Inferior parietal cortex (tissue), 1 donor: Measurements from ENCODE around the gene NOL4.
"Not testable (repeated sequence)": the region's sequence is repeated elsewhere in the genome, so short reads cannot be mapped to it uniquely, and the experiment has no call there.

Experiments
- DNase-seq: peaks from one replicate; pipeline ENCODE4 v3.0.0-alpha.2; 2016; ENCODE audit errors: extremely low spot score

Gene NOL4

GRCh38 chr18:34224423-34225217, at the start of gene NOL4:
Gene NOL4 (minus strand): TSS chr18:34224913. CDS start chr18:34223253, 1,660 bp downstream.
- DNase-seq = peak; percentile 65

- DNase-seq = not testable (repeated sequence)
Measured at GRCh38 chr18:34266029-34266428, 41.3 kb upstream of the NOL4 start.

GRCh38 chr18:34261865-34262780, 37.4 kb upstream of the NOL4 start:
- no peak for DNase-seq

GRCh38 chr18:34258176-34258575, 33.5 kb upstream of the NOL4 start:
- DNase-seq = no peak

GRCh38 chr18:34251919-34252318, 27.2 kb upstream of the NOL4 start:
- DNase-seq = no peak

- no peak for DNase-seq
Measured at GRCh38 chr18:34248727-34249126, 24.0 kb upstream of the NOL4 start.

GRCh38 chr18:34242739-34243138, 18.0 kb upstream of the NOL4 start:
- no peak for DNase-seq

GRCh38 chr18:34233781-34234388, 9.2 kb upstream of the NOL4 start:
- DNase-seq = not testable (repeated sequence)

GRCh38 chr18:34225218-34225553, 473 bp upstream of the NOL4 start:
- DNase-seq = no peak

- DNase-seq = no peak
Measured at GRCh38 chr18:34223893-34224422, 755 bp downstream of the NOL4 start.

GRCh38 chr18:34223164-34223892, 1.4 kb downstream of the NOL4 start:
- no peak for DNase-seq

GRCh38 chr18:34222307-34223163, 2.2 kb downstream of the NOL4 start:
- DNase-seq = peak; percentile 39

GRCh38 chr18:34221971-34222306, 2.8 kb downstream of the NOL4 start:
- DNase-seq = peak; percentile 45

- DNase-seq = peak; percentile 23
Measured at GRCh38 chr18:34220081-34220815, 4.5 kb downstream of the NOL4 start.

- DNase-seq = peak; percentile 53
Measured at GRCh38 chr18:34219651-34220050, 5.1 kb downstream of the NOL4 start.

- no peak for DNase-seq
Measured at GRCh38 chr18:34212511-34212910, 12.2 kb downstream of the NOL4 start.

GRCh38 chr18:34207344-34207851, 17.3 kb downstream of the NOL4 start:
- DNase-seq = no peak

GRCh38 chr18:34203866-34204265, 20.8 kb downstream of the NOL4 start:
- DNase-seq = no peak

GRCh38 chr18:34196256-34196655, 28.5 kb downstream of the NOL4 start:
- no peak for DNase-seq

GRCh38 chr18:34194239-34194638, 30.5 kb downstream of the NOL4 start:
- no peak for DNase-seq
